Fibroblast of mammary gland (primary cell): Measurements from ENCODE around the gene C6orf62.
"Not testable (repeated sequence)": the region's sequence is repeated elsewhere in the genome, so short reads cannot be mapped to it uniquely, and the experiment has no call there.

ENCODE experiments used
- DNase-seq: peaks from one replicate; pipeline ENCODE4 v3.0.0-alpha.2; 2010; ENCODE audit warnings: low read depth
- H3K4me3 ChIP-seq: 2 replicates; pipeline ENCODE4 v1.5.1; 2011; ENCODE audit warnings: low read depth, mild to moderate bottlenecking, low read length, moderate library complexity; ENCODE audit not compliant: control insufficient read depth
- TF ChIP-seq, protein P1 (sequence below): conservative IDR thresholded peaks from 2 replicates; pipeline ENCODE4 v1.5.1; 2011; ENCODE audit warnings: low read depth, low read length, inconsistent platforms; ENCODE audit not compliant: control insufficient read depth, insufficient read depth

The C6orf62 gene

DNA sequence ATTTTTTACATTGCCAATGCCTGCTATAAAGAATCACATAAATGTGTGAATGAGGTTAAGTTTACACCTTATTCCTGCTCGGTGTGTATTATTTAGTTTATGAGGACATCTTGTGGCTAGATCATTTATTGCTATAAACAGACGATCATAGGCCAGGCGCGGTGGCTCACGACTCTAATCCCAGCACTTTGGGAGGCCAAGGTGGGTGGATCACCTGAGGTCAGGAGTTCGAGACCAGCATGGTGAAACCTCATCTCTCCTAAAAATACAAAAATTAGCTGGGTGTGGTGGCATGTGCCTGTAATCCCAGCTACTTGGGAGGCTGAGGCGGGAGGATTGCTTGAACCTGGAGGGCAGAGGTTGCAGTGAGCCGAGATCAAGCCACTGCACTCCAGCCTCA, 23.3 kb downstream of the C6orf62 start:
- not testable (repeated sequence) for H3K4me3 ChIP-seq
- TF ChIP-seq, protein P1, sequence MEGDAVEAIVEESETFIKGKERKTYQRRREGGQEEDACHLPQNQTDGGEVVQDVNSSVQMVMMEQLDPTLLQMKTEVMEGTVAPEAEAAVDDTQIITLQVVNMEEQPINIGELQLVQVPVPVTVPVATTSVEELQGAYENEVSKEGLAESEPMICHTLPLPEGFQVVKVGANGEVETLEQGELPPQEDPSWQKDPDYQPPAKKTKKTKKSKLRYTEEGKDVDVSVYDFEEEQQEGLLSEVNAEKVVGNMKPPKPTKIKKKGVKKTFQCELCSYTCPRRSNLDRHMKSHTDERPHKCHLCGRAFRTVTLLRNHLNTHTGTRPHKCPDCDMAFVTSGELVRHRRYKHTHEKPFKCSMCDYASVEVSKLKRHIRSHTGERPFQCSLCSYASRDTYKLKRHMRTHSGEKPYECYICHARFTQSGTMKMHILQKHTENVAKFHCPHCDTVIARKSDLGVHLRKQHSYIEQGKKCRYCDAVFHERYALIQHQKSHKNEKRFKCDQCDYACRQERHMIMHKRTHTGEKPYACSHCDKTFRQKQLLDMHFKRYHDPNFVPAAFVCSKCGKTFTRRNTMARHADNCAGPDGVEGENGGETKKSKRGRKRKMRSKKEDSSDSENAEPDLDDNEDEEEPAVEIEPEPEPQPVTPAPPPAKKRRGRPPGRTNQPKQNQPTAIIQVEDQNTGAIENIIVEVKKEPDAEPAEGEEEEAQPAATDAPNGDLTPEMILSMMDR, result peak; percentile 32
- DNase-seq, result peak; percentile 45

DNA sequence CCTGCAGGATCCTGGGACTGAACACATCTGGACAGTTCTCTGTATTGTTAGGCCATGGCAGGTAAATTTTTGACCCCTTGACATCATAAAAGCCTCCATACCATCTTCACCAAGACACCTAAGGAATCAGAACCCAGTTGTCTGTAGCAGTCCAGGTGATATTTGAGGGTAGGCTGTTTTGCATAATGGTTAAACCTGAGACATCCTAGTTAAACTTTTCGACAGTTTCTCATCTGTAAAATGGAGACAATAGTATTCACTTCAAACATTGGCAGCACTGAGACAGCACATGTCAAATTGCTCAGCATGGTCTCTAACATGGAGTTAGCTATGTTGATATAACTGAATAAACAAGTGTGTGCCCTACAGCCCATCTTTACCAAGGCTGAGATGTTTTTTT, 24.8 kb downstream of the C6orf62 start:
- H3K4me3 ChIP-seq, result no peak overlapping the region
- TF ChIP-seq, protein P1, result no peak
- no peak for DNase-seq

DNA sequence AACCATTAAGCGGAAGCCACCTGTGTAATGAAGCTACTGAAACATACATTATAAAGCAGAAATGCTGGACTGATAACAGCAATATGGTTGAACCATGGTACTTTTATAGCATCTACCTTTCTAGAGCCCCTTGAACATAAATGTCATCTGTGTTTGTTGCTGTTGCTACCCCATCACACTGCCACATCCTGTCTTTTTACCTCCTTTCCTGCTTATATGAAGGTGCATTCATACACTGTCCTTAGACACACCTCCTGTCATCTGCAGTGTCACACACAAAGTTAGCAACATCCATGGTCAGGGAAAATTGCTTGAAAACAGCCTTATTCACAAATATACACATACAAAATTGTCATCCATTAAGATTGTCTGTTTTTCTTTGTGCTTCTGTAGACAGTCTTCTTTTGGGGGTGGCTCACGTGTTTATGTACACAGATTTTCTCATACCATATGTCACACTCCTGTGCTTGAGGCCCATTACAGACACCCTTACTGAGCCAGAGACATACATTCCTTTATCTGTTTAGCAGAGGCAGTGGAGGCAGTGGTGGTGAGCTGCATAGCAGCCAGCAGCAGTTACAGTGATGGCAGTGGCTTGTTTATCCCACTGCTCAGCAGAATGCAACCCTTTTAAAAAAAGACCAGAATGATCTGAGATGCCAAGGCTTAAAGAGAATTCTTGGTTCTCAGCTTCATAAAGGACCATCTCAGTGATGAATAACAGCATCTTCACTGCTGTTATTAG, 25.9 kb downstream of the C6orf62 start:
- DNase-seq, result no peak
- no peak overlapping the region for H3K4me3 ChIP-seq
- TF ChIP-seq, protein P1, result no peak

DNA sequence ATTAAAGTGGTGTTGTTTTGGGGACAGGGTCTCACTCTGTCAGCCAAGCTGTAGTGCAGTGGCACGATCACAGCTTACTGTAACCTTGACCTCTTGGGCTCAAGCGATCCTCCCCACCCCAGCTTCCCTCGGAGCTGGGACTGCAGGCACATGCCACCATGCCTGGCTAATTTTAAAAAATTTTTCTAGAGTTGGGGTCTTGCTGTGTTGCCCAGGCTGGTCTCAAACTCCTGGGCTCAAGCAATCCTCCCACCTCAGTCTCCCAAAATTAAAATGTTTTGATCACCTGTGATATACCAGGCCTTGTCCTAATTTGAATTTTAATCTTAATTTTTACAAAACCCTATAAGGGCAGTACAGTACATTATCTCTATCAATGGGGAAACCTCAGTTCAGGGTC, 26.5 kb downstream of the C6orf62 start:
- no peak overlapping the region for H3K4me3 ChIP-seq
- no peak for DNase-seq
- TF ChIP-seq, protein P1, result no peak

DNA sequence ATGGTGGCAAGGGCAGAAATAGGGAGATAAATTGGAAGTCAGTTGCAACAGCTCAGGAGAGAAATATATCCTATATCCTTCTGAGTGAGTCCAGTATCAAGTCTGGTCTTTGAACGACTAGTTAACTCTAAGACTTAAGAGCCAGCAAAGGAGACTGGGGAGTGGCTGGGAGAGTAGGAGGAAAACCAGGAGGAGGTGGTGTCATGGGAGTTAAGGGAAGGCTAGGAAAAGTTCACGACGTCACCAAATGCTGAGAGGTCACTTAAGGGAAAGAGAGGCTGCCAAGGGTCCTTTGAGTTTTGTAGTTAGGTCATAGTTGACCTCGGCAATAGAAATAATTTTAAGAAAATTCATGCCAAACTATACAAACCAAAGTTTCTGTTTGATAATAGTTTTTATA, 27.0 kb downstream of the C6orf62 start:
- DNase-seq, result peak; percentile 57
- TF ChIP-seq, protein P1, result no peak
- H3K4me3 ChIP-seq, result no peak overlapping the region

DNA sequence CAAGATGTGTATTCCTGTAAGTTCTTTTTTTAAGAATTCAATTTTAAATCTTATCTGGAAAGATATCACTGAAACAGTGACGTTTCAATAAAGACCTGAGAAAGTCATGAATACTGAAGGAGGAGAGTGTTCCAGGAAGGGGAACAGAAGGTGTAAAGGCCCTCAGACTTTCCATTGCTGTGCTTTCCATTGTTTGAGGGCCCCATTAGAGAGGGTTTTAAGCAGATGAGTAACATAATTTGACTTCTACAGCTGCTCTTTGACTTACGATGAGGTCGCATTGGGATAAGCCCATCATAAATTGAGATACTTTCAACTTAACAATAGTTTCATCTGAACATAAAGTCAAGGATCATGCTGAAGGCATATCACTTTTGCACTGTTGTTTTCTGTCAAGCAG, 27.4 kb downstream of the C6orf62 start:
- DNase-seq, result no peak
- H3K4me3 ChIP-seq, result no peak overlapping the region
- TF ChIP-seq, protein P1, result no peak
